ENCODE results near the gene ATP2B2.

The ATP2B2 gene

DNA sequence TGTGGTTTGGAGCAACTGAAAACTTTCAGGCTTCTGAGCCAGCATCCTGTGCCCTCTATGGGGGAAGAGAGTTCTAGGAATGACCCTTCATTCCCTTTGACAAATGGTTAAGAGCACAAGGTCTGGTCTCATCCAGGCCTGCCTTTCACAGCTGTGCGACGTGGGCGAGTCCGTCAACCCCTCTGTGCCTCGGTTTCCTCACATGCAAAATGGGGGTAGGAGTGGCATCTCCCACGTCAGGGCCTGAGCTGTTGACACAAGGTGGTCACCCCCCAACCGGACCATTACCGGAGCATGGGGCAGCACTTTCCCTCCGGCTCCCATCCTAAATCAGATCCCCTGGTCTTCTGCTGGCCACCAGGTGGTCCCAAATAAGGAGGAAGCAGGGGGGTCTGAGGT, 70.4 kb downstream of the ATP2B2 start:
- TF ChIP-seq, protein P1, sequence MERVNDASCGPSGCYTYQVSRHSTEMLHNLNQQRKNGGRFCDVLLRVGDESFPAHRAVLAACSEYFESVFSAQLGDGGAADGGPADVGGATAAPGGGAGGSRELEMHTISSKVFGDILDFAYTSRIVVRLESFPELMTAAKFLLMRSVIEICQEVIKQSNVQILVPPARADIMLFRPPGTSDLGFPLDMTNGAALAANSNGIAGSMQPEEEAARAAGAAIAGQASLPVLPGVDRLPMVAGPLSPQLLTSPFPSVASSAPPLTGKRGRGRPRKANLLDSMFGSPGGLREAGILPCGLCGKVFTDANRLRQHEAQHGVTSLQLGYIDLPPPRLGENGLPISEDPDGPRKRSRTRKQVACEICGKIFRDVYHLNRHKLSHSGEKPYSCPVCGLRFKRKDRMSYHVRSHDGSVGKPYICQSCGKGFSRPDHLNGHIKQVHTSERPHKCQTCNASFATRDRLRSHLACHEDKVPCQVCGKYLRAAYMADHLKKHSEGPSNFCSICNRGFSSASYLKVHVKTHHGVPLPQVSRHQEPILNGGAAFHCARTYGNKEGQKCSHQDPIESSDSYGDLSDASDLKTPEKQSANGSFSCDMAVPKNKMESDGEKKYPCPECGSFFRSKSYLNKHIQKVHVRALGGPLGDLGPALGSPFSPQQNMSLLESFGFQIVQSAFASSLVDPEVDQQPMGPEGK (CRISPR knock-in tag; IDR thresholded peaks at IDR 0.05; ENCODE audit: borderline replicate concordance), result no peak
- TF ChIP-seq ESRRG (CRISPR knock-in tag; IDR thresholded peaks at IDR 0.05) (no peak), TOX (CRISPR knock-in tag; IDR thresholded peaks at IDR 0.05; ENCODE audit: borderline replicate concordance) (no peak), ZC3H10 (CRISPR knock-in tag; IDR thresholded peaks at IDR 0.05) (no peak)
- ATAC-seq, result no peak

DNA sequence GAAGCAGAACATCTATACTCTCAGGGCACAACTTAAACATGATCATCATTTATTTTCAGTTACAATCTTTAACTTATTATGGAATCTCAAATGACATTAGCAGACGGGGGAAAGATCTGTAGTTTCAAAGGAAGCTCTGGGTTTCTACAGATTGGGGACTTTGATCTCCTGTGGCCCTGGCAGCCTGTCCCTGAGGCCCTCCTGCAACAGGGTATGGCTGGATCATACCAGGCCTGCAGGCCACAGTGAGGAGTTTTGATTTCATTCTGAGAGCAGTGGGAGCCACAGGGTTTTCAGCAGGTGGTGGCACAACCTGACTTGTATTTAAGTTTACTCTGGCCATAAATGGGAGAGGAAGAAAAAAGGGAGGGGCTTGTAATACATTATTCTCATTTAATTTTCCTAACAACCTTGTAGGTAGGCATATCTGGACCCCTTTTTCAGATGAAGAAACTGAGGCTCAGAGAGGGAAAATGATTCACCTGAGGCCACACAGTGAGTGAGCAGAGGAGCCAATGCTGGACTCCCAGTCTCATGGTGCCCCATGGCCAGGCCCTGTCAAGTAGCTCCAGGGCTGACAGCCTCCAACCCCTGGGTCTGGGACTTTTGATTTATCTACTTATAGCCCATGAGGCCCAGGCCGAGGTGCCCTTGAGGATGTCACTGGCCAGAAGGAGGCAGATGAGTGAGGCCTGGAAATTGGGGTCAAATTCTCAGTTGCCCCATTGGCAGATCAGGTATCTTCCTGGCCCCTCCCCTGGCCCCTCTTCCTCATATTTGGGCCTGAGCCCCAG, 71.0 kb downstream of the ATP2B2 start:
- TF ChIP-seq ZNF565 (CRISPR knock-in tag; conservative IDR thresholded peaks at IDR 0.05; ENCODE audit: low read depth) (no peak), ZC3H10 (CRISPR knock-in tag; IDR thresholded peaks at IDR 0.05) (no peak), ESRRG (CRISPR knock-in tag; IDR thresholded peaks at IDR 0.05) (no peak), TCF4 (CRISPR knock-in tag; IDR thresholded peaks at IDR 0.05; ENCODE audit: borderline replicate concordance) (no peak), ZFP3 (CRISPR knock-in tag; IDR thresholded peaks at IDR 0.05) (no peak), ZFP30 (CRISPR knock-in tag; IDR thresholded peaks at IDR 0.05) (no peak)
- TF ChIP-seq, protein P2, sequence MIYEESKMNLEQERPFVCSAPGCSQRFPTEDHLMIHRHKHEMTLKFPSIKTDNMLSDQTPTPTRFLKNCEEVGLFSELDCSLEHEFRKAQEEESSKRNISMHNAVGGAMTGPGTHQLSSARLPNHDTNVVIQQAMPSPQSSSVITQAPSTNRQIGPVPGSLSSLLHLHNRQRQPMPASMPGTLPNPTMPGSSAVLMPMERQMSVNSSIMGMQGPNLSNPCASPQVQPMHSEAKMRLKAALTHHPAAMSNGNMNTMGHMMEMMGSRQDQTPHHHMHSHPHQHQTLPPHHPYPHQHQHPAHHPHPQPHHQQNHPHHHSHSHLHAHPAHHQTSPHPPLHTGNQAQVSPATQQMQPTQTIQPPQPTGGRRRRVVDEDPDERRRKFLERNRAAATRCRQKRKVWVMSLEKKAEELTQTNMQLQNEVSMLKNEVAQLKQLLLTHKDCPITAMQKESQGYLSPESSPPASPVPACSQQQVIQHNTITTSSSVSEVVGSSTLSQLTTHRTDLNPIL (CRISPR knock-in tag; IDR thresholded peaks at IDR 0.05; ENCODE audit: low read depth), result no peak
- TF ChIP-seq, protein P3, sequence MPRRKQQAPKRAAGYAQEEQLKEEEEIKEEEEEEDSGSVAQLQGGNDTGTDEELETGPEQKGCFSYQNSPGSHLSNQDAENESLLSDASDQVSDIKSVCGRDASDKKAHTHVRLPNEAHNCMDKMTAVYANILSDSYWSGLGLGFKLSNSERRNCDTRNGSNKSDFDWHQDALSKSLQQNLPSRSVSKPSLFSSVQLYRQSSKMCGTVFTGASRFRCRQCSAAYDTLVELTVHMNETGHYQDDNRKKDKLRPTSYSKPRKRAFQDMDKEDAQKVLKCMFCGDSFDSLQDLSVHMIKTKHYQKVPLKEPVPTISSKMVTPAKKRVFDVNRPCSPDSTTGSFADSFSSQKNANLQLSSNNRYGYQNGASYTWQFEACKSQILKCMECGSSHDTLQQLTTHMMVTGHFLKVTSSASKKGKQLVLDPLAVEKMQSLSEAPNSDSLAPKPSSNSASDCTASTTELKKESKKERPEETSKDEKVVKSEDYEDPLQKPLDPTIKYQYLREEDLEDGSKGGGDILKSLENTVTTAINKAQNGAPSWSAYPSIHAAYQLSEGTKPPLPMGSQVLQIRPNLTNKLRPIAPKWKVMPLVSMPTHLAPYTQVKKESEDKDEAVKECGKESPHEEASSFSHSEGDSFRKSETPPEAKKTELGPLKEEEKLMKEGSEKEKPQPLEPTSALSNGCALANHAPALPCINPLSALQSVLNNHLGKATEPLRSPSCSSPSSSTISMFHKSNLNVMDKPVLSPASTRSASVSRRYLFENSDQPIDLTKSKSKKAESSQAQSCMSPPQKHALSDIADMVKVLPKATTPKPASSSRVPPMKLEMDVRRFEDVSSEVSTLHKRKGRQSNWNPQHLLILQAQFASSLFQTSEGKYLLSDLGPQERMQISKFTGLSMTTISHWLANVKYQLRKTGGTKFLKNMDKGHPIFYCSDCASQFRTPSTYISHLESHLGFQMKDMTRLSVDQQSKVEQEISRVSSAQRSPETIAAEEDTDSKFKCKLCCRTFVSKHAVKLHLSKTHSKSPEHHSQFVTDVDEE (CRISPR knock-in tag; IDR thresholded peaks at IDR 0.05), result no peak
- TF ChIP-seq, protein P1 (CRISPR knock-in tag; IDR thresholded peaks at IDR 0.05; ENCODE audit: borderline replicate concordance), result no peak
- ATAC-seq, result no peak

DNA sequence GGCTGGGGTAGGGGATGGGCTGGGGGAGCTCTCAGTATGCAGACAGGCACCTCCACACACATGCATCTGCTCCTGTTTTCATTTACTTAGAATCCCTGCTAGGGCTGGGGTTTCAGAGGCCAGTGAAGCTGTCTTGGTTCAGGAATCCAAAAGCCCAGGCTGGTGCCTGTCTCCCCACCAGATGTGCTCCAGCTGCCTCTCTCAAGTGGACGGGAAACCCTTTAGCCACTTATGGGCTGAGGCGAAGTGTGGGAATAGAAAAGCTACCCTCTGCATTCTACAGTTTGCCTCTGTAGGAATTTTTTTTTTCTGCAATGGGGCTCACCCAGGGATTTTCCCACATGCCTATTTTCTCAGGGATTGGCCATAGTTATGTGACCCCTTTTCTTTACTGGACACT, 72.5 kb downstream of the ATP2B2 start:
- TF ChIP-seq ZFP3 (CRISPR knock-in tag; IDR thresholded peaks at IDR 0.05), result no peak
- no peak for TF ChIP-seq TCF4 (CRISPR knock-in tag; IDR thresholded peaks at IDR 0.05; ENCODE audit: borderline replicate concordance)
- TF ChIP-seq, protein P1 (CRISPR knock-in tag; IDR thresholded peaks at IDR 0.05; ENCODE audit: borderline replicate concordance), result no peak
- no peak for TF ChIP-seq SNAI2 (CRISPR knock-in tag; IDR thresholded peaks at IDR 0.05)
- TF ChIP-seq ZNF8 (CRISPR knock-in tag; IDR thresholded peaks at IDR 0.05), result no peak
- no peak for TF ChIP-seq ZFP30 (CRISPR knock-in tag; IDR thresholded peaks at IDR 0.05)
- TF ChIP-seq, protein P2 (CRISPR knock-in tag; IDR thresholded peaks at IDR 0.05; ENCODE audit: low read depth), result no peak
- TF ChIP-seq, protein P4, sequence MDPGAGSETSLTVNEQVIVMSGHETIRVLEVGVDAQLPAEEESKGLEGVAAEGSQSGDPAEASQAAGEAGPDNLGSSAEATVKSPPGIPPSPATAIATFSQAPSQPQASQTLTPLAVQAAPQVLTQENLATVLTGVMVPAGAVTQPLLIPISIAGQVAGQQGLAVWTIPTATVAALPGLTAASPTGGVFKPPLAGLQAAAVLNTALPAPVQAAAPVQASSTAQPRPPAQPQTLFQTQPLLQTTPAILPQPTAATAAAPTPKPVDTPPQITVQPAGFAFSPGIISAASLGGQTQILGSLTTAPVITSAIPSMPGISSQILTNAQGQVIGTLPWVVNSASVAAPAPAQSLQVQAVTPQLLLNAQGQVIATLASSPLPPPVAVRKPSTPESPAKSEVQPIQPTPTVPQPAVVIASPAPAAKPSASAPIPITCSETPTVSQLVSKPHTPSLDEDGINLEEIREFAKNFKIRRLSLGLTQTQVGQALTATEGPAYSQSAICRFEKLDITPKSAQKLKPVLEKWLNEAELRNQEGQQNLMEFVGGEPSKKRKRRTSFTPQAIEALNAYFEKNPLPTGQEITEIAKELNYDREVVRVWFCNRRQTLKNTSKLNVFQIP (CRISPR knock-in tag; IDR thresholded peaks at IDR 0.05; ENCODE audit: borderline replicate concordance, low read depth), result no peak
- TF ChIP-seq GLIS3 (CRISPR knock-in tag; IDR thresholded peaks at IDR 0.05), result no peak
- no peak for TF ChIP-seq TOX (CRISPR knock-in tag; IDR thresholded peaks at IDR 0.05; ENCODE audit: borderline replicate concordance)
- TF ChIP-seq, protein P3 (CRISPR knock-in tag; IDR thresholded peaks at IDR 0.05), result no peak
- ATAC-seq, result no peak

Measured in SK-N-SH treated with all-trans-retinoic acid at 6 μM for 48 hours (cell line).